ENCODE measurements around the gene IFNL1.

DNA sequence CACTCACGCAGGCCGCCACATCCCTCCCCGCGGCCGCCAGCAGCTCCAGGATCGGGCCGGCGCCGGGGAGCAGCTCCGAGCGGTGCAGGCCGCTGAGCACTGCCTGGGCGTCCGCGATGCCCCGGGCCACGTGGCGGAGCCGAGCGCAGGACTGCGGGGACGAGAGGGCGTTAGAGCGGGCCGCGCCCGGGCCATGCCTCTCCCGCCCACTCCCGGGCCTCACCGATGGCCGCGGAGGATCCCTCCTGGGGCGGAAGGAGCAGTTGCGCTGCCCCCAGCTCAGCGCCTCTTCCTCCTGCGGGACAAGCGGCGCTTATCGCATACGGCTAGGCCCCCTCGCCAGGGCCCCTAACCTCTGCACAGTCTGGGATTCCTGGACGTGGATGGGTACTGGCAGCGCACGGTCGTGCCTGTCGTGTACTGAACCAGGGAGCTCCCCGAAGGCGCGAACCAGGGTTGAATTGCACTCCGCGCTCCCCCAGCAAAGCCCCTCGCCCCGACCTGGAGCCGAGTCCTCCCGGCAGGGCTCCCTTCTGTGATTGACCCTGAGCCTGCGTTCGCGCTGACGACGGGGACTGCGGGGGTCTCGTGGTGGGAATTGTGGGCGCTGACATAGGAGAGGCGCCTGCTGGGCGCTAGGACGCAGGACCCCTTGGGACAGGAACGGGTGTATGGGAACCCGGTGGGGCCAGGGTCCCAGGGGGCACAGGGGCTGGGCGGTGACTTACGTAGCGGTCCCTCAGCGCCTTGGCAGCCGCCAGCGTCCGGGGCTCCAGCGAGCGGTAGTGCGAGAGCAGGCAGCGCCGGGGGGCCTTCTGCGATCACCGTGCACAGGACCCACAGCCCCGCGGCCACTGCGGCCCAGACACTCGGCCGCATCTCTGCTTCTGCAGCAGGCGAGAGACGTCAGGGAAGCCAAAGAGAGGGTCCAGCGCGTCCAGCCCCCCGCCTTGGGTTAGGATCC, 48.2 kb upstream of the IFNL1 start:
- TF ChIP-seq, protein P1, sequence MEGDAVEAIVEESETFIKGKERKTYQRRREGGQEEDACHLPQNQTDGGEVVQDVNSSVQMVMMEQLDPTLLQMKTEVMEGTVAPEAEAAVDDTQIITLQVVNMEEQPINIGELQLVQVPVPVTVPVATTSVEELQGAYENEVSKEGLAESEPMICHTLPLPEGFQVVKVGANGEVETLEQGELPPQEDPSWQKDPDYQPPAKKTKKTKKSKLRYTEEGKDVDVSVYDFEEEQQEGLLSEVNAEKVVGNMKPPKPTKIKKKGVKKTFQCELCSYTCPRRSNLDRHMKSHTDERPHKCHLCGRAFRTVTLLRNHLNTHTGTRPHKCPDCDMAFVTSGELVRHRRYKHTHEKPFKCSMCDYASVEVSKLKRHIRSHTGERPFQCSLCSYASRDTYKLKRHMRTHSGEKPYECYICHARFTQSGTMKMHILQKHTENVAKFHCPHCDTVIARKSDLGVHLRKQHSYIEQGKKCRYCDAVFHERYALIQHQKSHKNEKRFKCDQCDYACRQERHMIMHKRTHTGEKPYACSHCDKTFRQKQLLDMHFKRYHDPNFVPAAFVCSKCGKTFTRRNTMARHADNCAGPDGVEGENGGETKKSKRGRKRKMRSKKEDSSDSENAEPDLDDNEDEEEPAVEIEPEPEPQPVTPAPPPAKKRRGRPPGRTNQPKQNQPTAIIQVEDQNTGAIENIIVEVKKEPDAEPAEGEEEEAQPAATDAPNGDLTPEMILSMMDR (IDR thresholded peaks at IDR 0.05): no peak
- no peak for TF ChIP-seq EP300 (IDR thresholded peaks at IDR 0.05)
- no peak for TF ChIP-seq POLR2A (IDR thresholded peaks at IDR 0.05)
